Stromal cell of bone marrow (primary cell): Measurements from ENCODE around the gene FZD10.

Experiments
- DNase-seq: peaks from one replicate; pipeline ENCODE4 v3.0.0-alpha.2; 2012; ENCODE audit warnings: low read depth

Gene FZD10

DNA sequence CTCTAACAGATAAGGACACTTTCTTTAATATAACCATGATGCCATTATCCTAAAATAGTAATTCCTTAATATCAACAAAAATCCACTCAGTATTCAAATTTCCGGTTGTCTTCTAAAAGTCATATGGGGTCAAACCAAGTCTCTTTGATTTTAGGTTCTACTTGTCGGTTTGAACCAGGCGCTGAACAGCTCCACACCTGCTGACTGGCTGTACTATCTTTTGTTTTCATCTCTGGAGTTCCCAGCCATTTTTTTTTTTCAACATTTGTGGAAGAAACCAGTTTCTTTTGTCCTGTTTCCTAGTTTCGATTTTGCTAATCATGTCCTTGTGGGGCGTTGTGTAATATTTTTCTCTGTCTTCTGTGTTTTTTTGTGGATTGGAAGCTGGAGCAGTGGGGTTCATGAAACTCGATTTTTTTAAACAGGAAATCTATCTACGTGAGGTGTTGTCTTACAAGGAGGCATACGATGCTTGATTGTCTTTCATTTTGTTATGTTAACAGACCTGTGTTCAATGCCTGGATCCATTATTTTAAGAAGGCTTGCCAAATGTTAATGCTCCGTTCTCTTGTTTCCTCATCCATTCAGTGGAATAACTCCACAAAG, 50.2 kb downstream of the FZD10 start:
- DNase-seq: no peak

DNA sequence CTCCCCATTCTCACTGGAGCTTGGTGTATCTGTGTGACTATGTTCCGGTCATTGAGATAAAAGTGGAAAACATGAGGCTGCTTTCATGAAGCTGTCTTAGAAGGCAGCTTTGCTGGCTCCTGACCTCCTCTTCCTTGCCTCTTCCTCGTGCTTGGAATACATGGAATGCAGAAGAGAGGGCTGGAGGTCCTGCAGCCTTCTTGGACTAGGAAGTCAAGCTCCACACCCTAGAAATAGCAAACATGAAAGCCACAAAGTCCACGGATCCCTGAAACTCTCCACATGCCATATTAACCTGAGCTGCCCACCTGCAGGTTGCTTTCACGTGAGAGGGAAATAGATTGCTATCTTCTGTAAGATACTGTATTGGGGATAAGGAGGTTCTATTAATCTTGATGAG, 51.0 kb downstream of the FZD10 start:
- DNase-seq: no peak

DNA sequence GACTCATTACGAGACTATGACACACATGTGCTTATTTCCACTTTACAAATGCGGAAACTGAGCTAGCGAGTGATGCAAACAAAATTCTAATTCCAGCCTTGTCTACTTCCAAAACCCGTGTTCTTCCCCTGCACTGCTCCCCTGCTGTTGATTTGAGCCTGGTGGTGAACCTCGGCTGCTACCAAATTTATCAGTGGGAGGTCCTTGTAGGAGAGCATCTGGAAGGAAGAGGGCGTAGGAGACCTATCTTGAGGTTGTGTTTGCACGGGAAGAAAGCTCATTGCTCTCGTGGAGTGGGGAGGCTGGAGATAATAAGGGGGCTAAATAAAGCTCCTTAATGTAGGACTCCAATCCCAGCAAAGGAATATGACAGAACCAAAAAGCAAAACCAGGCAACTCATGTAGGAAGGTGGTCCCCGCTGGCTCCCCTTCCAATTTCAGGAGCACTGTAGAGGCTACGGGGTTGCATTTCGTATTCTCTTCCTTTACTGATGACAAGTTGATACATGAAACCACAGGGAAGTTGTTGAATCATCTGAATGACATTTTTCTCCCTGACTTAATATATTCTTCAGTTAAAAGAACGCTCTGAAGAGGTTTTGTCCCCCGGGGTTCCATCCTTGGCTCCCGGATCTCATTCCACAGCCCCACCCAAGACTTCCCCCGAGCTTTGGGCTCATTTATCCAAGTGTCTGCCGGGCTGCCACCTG, 52.6 kb downstream of the FZD10 start:
- no peak for DNase-seq
